ENCODE data around the gene ZNF467. TPM values are rescaled to one million over a fixed set of nuclear protein-coding genes. Genes with fewer than 3 reads are reported as not detected.

ZNF467 gene
- total and polyA plus RNA-seq, 9 donors = 2.3 to 23.7 (median 11.4) TPM

GRCh38 chr7:149776289-149776688 is 2.9 kb upstream of the ZNF467 start:
- H3K27ac ChIP-seq = no peak overlapping the region

GRCh38 chr7:149775176-149775556 is 1.8 kb upstream of the ZNF467 start:
- no peak overlapping the region for H3K4me3 ChIP-seq
- no peak for DNase-seq
- H3K27ac ChIP-seq = no peak overlapping the region
- no peaks in the 10 kb centered on the region for H3K36me3 ChIP-seq
- H3K4me1 ChIP-seq (ENCODE audit: insufficient read depth) = peaks cover 7% of the 10 kb centered on the region
- intact Hi-C loops (cut with DNase I) = no loop called here
- no peaks in the 10 kb centered on the region for H3K27me3 ChIP-seq
- TF ChIP-seq EP300 (IDR thresholded peaks at IDR 0.05) (no peak), POLR2A (IDR thresholded peaks at IDR 0.05) (no peak), CTCF (IDR thresholded peaks at IDR 0.05) (no peak)
- H3K9me3 ChIP-seq = no peaks in the 10 kb centered on the region
- WGBS, 3 donors = 25 to 30% (median 30%) methylated on average over 5 of the region's 5 CpGs

More at GRCh38 chr7:149776289-149776688, 2.9 kb upstream of the ZNF467 start:
- Histone ChIP-seq H3K9me3 (no peaks in the 10 kb centered on the region), H3K4me3 (no peak overlapping the region), H3K27me3 (no peaks in the 10 kb centered on the region), H3K4me1 (ENCODE audit: insufficient read depth) (peaks cover 3% of the 10 kb centered on the region), H3K36me3 (no peaks in the 10 kb centered on the region)
- peak in 2 of 5 donors; percentile 52 for DNase-seq
- 3 to 6% (median 4%) methylated on average over 12 of the region's 12 CpGs for WGBS, 3 donors
- TF ChIP-seq POLR2A (IDR thresholded peaks at IDR 0.05) (no peak), CTCF (IDR thresholded peaks at IDR 0.05) (no peak), EP300 (IDR thresholded peaks at IDR 0.05) (no peak)
- intact Hi-C loops (cut with DNase I) = no loop called here

GRCh38 chr7:149774237-149775175 is 1.1 kb upstream of the ZNF467 start:
- H3K4me3 ChIP-seq = peak overlapping the region; percentile 52
- H3K9me3 ChIP-seq = no peaks in the 10 kb centered on the region
- peaks cover 7% of the 10 kb centered on the region for H3K4me1 ChIP-seq (ENCODE audit: insufficient read depth)
- H3K27ac ChIP-seq = peak overlapping the region in 1 of 2 donors; percentile 67
- intact Hi-C loops (cut with DNase I) = no loop called here
- H3K27me3 ChIP-seq = no peaks in the 10 kb centered on the region
- no peak for TF ChIP-seq POLR2A (IDR thresholded peaks at IDR 0.05)
- TF ChIP-seq CTCF (IDR thresholded peaks at IDR 0.05) = no peak
- TF ChIP-seq EP300 (IDR thresholded peaks at IDR 0.05) = no peak
- WGBS, 3 donors = 17 to 24% (median 22%) methylated on average over 27 of the region's 27 CpGs
- H3K36me3 ChIP-seq = no peaks in the 10 kb centered on the region
- peak in 4 of 5 donors; percentile 25 to 57 (median 44) for DNase-seq

- intact Hi-C loops (cut with DNase I) = no loop called here
- peak overlapping the region; percentile 52 for H3K4me3 ChIP-seq
- H3K4me1 ChIP-seq (ENCODE audit: insufficient read depth) = peaks cover 7% of the 10 kb centered on the region
- no peak overlapping the region for H3K27ac ChIP-seq
- no peaks in the 10 kb centered on the region for H3K9me3 ChIP-seq
- peak in 4 of 5 donors; percentile 30 to 63 (median 48) for DNase-seq
- no peaks in the 10 kb centered on the region for H3K36me3 ChIP-seq
- H3K27me3 ChIP-seq = no peaks in the 10 kb centered on the region
- WGBS, 3 donors = 0 to 1% (median 0%) methylated on average over 26 to 55 of the region's 55 CpGs
- no peak for TF ChIP-seq CTCF (IDR thresholded peaks at IDR 0.05)
- TF ChIP-seq EP300 (IDR thresholded peaks at IDR 0.05) = no peak
- no peak for TF ChIP-seq POLR2A (IDR thresholded peaks at IDR 0.05)
Observed at GRCh38 chr7:149772956-149773434, 393 bp downstream of the ZNF467 start.

Data from ovary (tissue), 9 donors.